ENCODE measurements around the gene ZNF445. TPM values are rescaled to one million over a fixed set of nuclear protein-coding genes. Genes with fewer than 3 reads are reported as not detected.
"Not testable (repeated sequence)": the region's sequence is repeated elsewhere in the genome, so short reads cannot be mapped to it uniquely, and the experiment has no call there.

The ZNF445 gene
- total RNA-seq, 1 experiment from 2014 or later, result 19.0 TPM

DNA sequence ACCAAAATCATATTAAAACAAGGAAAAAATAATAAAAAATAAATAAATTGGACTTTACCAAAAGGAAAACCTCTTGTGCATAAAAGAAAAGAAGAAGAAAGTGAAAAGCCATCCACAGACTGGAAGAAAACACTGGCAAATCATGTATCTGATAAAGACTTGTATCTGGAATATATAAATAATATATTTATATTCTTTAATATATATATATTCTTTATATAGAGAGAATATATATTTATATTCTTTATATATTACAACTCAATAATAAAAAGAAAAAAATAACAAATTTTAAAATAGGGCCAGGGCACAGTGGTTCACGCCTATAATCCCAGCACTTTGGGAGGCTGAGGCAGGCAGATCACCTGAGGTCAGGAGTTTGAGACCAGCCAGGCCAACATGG is 27.1 kb upstream of the ZNF445 start:
- H3K27me3 Mint-ChIP-seq (ENCODE audit: insufficient read depth, unreplicated experiment), result no peaks in the 10 kb centered on the region
- peaks cover 34% of the 10 kb centered on the region for H3K9me3 Mint-ChIP-seq (ENCODE audit: unreplicated experiment)
- Histone ChIP-seq H3K36me3 (ENCODE audit: control insufficient read depth, insufficient read depth, low read length) (no peaks in the 10 kb centered on the region; the same call in 1 of the 2 replicates), H3K4me3 (ENCODE audit: low read depth, low read length) (no peak overlapping the region), H3K9me3 (peaks cover 3% of the 10 kb centered on the region; the same call in 1 of the 2 replicates), H3K27me3 (replicated peaks; ENCODE audit: control insufficient read depth, insufficient read depth, low read length) (no peaks in the 10 kb centered on the region), H3K4me1 (peaks cover 3% of the 10 kb centered on the region; the same call in 1 of the 2 replicates)
- no peaks in the 10 kb centered on the region for H3K4me1 Mint-ChIP-seq (ENCODE audit: low read depth, unreplicated experiment)
- intact Hi-C loops (cut with micrococcal nuclease; ENCODE audit: unreplicated experiment), result no loop called here
- H3K36me3 Mint-ChIP-seq (ENCODE audit: insufficient read depth, unreplicated experiment), result peaks cover 29% of the 10 kb centered on the region
- TF ChIP-seq, protein P1, sequence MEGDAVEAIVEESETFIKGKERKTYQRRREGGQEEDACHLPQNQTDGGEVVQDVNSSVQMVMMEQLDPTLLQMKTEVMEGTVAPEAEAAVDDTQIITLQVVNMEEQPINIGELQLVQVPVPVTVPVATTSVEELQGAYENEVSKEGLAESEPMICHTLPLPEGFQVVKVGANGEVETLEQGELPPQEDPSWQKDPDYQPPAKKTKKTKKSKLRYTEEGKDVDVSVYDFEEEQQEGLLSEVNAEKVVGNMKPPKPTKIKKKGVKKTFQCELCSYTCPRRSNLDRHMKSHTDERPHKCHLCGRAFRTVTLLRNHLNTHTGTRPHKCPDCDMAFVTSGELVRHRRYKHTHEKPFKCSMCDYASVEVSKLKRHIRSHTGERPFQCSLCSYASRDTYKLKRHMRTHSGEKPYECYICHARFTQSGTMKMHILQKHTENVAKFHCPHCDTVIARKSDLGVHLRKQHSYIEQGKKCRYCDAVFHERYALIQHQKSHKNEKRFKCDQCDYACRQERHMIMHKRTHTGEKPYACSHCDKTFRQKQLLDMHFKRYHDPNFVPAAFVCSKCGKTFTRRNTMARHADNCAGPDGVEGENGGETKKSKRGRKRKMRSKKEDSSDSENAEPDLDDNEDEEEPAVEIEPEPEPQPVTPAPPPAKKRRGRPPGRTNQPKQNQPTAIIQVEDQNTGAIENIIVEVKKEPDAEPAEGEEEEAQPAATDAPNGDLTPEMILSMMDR (IDR thresholded peaks at IDR 0.05; ENCODE audit: insufficient read depth in 1 of 2, low read depth in 1 of 2, low read length in 1 of 2, severe bottlenecking in 1 of 2, unreplicated experiment in 1 of 2), result no peak
- no TSS peak for BruUV-seq (replicated peaks)
- no peak overlapping the region for H3K4me3 Mint-ChIP-seq (ENCODE audit: unreplicated experiment)
- ChIA-PET POLR2A (no interaction called here), CTCF (no interaction called here)
- DNase-seq, result no peak
- no peak overlapping the region for H3K27ac Mint-ChIP-seq (ENCODE audit: unreplicated experiment)

DNA sequence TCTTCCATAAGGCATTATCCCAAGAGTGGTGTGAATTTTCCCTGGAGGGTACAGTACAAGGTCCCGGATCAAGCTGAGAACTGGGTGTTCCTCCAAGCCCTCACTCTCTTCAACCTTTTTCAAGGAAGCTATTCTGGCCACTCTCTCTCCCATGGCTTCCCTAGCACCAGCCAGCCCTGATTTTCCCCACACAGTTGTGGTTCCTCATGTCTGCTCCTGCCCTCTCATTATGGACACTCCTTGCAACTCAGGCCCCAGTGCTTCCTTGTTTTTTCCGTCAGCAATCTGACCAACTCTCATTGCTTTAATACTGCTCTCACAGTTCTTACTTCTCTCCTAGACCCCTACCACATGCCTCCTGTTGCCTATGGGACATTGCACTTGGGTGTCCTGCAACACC is 25.7 kb upstream of the ZNF445 start:
- POLR2A ChIA-PET; H3K27ac Mint-ChIP-seq (ENCODE audit: unreplicated experiment): not testable (repeated sequence)

DNA sequence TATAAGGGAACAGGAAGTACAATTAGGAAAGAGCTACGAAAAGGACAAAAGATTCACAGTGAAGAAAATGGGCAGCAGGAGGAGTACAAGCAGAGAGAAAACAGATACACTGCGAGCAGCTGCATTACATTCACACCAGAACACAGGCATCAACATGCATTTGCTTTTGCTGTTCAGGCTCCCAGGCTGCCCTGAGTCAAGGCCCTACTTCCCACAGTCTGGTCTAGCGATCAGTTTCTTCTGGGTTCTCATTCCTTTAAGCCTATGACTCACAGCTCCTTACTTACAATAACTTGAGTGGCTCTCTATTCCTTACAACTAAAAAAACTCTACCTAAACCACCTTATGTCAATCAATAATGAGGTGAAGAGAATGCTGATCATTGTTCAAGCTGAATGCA is 24.5 kb upstream of the ZNF445 start:
- no peak overlapping the region for H3K27ac Mint-ChIP-seq (ENCODE audit: unreplicated experiment)

More for the DNA sequence above, 25.7 kb upstream of the ZNF445 start:
- H3K4me3 Mint-ChIP-seq (ENCODE audit: unreplicated experiment); H3K4me1 ChIP-seq; H3K4me3 ChIP-seq (ENCODE audit: low read depth, low read length); H3K4me1 Mint-ChIP-seq (ENCODE audit: low read depth, unreplicated experiment); BruUV-seq (replicated peaks); intact Hi-C loops (cut with micrococcal nuclease; ENCODE audit: unreplicated experiment); H3K9me3 ChIP-seq; H3K27me3 Mint-ChIP-seq (ENCODE audit: insufficient read depth, unreplicated experiment); CTCF ChIA-PET; H3K27me3 ChIP-seq (replicated peaks; ENCODE audit: control insufficient read depth, insufficient read depth, low read length); H3K36me3 ChIP-seq (ENCODE audit: control insufficient read depth, insufficient read depth, low read length); DNase-seq: not testable (repeated sequence)
- Mint-ChIP-seq H3K36me3 (ENCODE audit: insufficient read depth, unreplicated experiment) (peaks cover 39% of the 10 kb centered on the region), H3K9me3 (ENCODE audit: unreplicated experiment) (peaks cover 42% of the 10 kb centered on the region)

GRCh38 chr3:44499899-44500168 is 22.4 kb upstream of the ZNF445 start:
- Mint-ChIP-seq H3K9me3 (ENCODE audit: unreplicated experiment) (peaks cover 44% of the 10 kb centered on the region), H3K36me3 (ENCODE audit: insufficient read depth, unreplicated experiment) (peaks cover 34% of the 10 kb centered on the region)
- H3K4me3 ChIP-seq (ENCODE audit: low read depth, low read length); H3K4me3 Mint-ChIP-seq (ENCODE audit: unreplicated experiment); POLR2A ChIA-PET; H3K27ac Mint-ChIP-seq (ENCODE audit: unreplicated experiment); H3K27me3 Mint-ChIP-seq (ENCODE audit: insufficient read depth, unreplicated experiment); H3K36me3 ChIP-seq (ENCODE audit: control insufficient read depth, insufficient read depth, low read length); H3K4me1 Mint-ChIP-seq (ENCODE audit: low read depth, unreplicated experiment); DNase-seq; H3K9me3 ChIP-seq; H3K27me3 ChIP-seq (replicated peaks; ENCODE audit: control insufficient read depth, insufficient read depth, low read length); BruUV-seq (replicated peaks); intact Hi-C loops (cut with micrococcal nuclease; ENCODE audit: unreplicated experiment); CTCF ChIA-PET; H3K4me1 ChIP-seq: not testable (repeated sequence)

More for the DNA sequence above, 24.5 kb upstream of the ZNF445 start:
- Histone ChIP-seq H3K4me1 (no peaks in the 10 kb centered on the region), H3K36me3 (ENCODE audit: control insufficient read depth, insufficient read depth, low read length) (no peaks in the 10 kb centered on the region; the same call in 1 of the 2 replicates), H3K9me3 (peaks cover 10% of the 10 kb centered on the region), H3K27me3 (replicated peaks; ENCODE audit: control insufficient read depth, insufficient read depth, low read length) (no peaks in the 10 kb centered on the region), H3K4me3 (ENCODE audit: low read depth, low read length) (no peak overlapping the region)
- no peak overlapping the region for H3K4me3 Mint-ChIP-seq (ENCODE audit: unreplicated experiment)
- no TSS peak for BruUV-seq (replicated peaks)
- intact Hi-C loops (cut with micrococcal nuclease; ENCODE audit: unreplicated experiment), result no loop called here
- H3K27me3 Mint-ChIP-seq (ENCODE audit: insufficient read depth, unreplicated experiment), result no peaks in the 10 kb centered on the region
- ChIA-PET POLR2A (no interaction called here), CTCF (no interaction called here)
- TF ChIP-seq, protein P1 (IDR thresholded peaks at IDR 0.05; ENCODE audit: insufficient read depth in 1 of 2, low read depth in 1 of 2, low read length in 1 of 2, severe bottlenecking in 1 of 2, unreplicated experiment in 1 of 2), result no peak
- no peaks in the 10 kb centered on the region for H3K4me1 Mint-ChIP-seq (ENCODE audit: low read depth, unreplicated experiment)
- no peak for DNase-seq
- H3K36me3 Mint-ChIP-seq (ENCODE audit: insufficient read depth, unreplicated experiment), result peaks cover 39% of the 10 kb centered on the region
- H3K9me3 Mint-ChIP-seq (ENCODE audit: unreplicated experiment), result peaks cover 44% of the 10 kb centered on the region

All from Caco-2 (cell line).